Fibroblast of skin of abdomen (primary cell): ENCODE measurements around the gene NDUFS2.
"Not testable (repeated sequence)": the region's sequence is repeated elsewhere in the genome, so short reads cannot be mapped to it uniquely, and the experiment has no call there.

Experiments
- DNase-seq: peaks from one replicate; pipeline ENCODE4 v3.0.0-alpha.2; 2013

Gene NDUFS2

DNA sequence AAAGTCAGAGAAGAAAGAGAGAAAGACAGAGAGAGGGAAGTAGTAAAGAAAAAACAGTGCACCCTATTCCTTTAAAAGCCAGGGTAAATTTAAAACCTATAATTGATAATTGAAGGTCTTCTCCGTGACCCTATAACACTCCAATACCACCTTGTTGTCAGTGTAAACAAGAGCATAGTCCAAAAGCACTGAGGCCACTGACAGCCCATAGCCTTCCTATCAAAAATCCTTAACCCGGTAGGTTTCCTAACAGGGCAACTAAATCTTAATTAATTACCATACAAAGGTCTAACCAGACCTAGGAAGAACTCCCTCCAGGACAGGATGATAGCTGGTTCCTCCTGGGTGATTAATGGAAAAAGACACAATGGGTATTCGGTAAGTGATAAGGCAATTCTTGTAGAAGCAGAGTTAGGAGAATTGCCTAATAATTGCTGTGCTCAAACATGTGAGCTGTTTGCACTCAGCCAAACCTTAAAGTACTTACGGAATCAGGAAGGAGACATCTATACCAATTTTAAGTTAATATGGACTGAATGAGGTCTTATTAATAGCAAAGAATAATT, 53.9 kb downstream of the NDUFS2 start:
- not testable (repeated sequence) for DNase-seq

DNA sequence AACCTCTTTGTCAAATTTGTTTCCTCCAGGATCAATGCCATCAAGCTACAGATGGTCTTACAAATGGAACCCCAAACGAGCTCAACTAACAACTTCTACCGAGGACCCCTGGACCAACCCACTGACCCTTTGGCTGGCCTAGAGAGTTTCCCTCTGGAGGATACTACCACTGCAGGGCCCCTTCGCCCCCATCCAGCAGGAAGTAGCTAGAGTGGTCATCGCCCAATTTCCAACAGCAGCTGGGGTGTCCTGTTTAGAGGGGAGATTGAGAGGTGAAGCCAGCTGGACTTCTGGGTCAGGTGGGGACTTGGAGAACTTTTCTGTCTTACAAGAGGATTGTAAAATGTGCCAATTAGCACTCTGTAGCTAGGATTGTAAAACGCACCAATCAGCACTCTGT, 54.9 kb downstream of the NDUFS2 start:
- DNase-seq, result not testable (repeated sequence)

DNA sequence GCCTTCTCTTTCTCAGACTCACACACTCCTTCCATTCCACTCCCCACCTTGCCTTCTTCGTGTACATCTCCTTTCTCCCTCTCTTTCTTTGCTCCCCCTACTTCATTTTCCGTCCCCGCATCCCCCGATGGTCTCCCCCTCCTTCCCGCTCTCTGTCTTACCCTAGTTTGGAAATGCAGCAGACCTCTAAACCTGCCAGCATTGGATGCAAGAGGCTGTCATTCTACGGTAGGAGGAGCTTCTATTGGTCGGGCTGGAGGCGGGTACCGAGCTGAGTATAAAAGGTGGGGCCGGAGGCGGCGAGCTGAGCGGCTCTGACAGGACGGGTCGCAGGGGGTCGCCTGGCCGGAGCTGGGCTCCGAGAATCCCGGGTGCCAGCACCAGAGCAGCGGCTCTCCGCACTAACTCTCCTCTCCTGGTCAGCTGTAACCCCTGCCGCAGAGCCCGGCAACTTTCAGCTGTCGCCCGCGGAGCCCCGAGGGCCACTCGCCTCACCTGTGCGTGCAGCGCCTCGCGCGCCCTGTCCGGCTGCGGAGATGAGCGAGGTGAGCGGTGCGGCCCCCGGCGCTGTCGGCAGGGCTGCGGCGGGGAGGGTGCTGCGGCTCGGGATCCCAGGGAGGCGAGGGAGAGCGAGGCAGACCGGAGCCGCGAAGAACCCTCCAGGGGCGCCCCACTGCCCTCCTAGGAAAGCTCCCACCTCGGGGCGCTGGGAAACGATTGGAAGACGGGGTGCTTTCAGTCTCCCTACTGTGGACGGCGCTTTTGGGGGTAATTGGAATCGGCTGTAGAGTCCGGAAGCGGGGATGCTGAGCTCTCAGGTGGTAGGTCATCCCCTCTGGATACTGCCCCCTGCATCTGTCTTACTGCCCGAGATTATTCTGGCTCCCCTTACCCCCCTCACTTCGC, 56.5 kb downstream of the NDUFS2 start, which contains the start of gene PCP4L1:
TSS of gene PCP4L1 (plus strand) at position 307 of the 906 bp plus-strand sequence. CDS start at position 537, 230 bp downstream.
- peak; percentile 42 for DNase-seq

DNA sequence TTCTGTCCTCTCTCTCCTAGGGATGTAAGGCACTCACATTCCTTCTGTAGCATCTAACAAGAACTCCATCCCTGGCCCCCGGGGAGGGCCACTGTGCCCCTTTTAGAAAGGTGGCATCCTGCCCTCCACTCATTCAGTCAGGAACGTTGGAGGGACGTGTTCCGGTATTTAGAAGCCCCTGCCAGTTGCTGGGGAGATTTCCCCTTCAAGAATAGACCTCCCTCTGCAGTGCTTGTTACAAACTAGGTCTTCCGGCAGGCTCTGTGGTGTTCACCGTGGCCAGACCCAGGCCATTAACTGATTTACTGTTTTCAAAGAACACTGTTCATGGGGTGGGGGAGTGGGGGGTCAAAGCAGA, 57.2 kb downstream of the NDUFS2 start:
- DNase-seq, result no peak

DNA sequence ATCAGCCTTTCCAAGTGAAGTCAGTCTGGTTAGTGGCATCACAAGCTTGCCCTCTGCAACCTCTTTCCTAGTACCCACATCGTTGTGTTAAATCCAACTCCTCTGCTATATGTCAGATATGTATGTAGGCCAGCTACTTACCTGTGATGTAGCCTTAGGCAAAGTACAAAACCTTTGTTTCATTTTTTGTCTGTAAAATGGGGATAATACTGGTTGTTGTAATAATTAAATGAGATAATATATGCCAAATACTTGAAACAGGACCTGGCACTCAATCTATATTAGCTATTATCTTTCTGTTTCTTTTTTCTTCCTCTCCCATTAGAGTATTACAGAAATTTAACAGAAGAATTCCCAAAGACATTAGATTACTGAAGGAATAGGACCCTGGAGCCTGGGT, 57.6 kb downstream of the NDUFS2 start:
- no peak for DNase-seq

DNA sequence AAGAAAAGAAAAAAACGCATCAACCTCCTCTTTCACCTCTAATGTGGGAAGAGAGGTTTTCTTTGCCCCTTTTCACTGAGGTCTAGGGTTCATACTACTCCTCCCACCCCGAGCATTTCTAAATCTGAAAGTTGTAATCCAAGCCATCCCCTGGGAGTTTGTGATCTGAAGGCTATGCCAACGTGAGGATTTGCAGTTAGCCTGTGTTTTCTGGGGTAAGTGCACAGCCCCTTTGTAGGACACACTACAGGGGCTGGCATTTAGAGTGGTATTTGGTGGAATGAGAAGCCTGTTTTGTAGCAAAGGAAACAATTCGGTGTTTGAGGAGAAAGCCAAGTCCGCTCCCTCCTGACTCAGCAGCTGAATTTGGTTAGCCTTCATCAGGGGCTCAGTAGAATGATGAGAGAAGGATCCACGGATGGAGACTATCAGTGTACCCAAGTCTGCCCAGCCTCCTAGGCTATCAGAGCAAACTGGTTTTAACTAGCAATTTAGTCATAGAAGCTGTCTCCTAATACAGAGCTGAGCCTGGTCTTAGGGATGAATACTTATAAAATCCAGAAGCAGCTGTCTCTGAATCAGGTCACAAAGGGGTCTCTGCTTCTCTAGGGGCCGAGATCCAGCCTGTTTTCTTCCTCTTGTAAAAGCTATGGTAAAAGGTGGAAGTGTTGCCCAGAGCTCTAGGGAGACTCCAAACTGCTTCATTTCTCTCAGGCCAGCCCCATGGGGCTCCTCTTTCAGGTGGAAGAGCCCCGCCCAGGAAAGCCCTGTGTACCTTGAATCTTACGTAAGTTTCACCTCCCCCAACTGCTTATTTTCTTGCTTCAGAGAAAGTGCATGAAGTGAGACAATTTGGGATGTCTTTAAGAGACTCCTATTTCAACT, 58.5 kb downstream of the NDUFS2 start:
- DNase-seq, result no peak

DNA sequence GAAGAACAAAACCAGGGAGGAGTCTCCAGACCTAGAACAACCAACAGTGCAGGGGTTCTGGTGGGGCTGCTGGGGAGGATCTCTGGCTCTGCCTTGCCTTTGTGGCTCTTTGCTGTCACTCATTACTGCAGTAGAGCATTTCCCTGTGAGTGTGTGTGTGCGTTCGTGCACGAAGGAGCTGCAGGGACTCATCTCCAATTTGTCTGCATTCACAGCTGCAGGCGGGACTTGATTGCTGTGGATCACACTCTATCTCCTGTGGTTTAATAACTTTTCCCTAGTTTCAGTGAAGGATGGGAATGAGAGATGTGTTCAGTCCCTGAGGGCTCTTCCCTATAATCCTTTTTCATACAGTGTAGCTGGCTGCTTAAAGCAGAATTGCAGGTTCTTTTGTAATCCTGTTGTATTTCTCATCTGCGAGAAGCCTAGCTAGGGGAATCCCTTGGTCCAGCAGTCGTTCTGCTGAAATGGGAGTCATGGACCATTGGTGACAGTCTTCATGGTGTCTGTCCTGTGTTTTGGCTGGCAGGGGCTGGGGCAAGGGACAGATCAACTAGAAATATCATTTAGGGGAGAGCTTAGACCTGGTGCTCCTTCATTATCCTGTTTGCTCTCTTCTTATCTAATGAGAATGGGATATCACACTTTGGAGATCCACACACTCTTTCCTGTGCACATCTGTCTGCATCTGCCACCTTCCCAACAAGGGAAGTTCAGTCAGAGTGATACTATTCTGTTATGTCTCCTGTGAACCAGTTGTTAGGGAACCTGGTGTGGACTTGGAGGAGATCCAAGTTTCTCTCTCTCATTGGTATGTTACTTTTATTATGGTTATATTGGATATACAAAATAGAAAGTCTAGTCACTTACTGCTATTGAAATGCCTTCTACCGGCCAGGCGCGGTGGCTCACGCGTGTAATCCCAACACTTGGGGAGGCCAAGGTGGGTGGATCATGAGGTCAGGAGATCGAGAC, 59.4 kb downstream of the NDUFS2 start:
- no peak for DNase-seq
